Heart right ventricle (tissue), 16 donors: ENCODE results near the gene RFX2. TPM values are rescaled to one million over a fixed set of nuclear protein-coding genes. Genes with fewer than 3 reads are reported as not detected.

Experiments
- ATAC-seq, 8 donors: fragments of 200-7000 bp; cut with Tn5 transposase; one replicate each; pipeline ENCODE4 v1.9.1; 2020; ENCODE audit warnings: mild to moderate bottlenecking in 8 of 8, moderate library complexity in 8 of 8, moderate number of reproducible peaks in 1 of 8
- DNase-seq, 2 donors: peaks; one replicate each; pipeline ENCODE4 v3.0.0-alpha.2; 2020
- H3K27ac ChIP-seq, 10 donors: fragments of 200-600 bp; sonication (generic) in 2 of 10; one replicate each; pipeline versions ENCODE4 v1.5.0 to v1.8.0; 2020 to 2022; ENCODE audit warnings: mild to moderate bottlenecking in 3 of 10
- H3K27me3 ChIP-seq, 7 donors: fragments of 200-600 bp; one replicate each; pipeline ENCODE4 v1.8.0; 2021 to 2022; ENCODE audit warnings: mild to moderate bottlenecking in 2 of 7
- H3K36me3 ChIP-seq, 9 donors: fragments of 200-600 bp; sonication (generic) in 1 of 9; one replicate each; pipeline versions ENCODE4 v1.5.0 to v1.8.0; 2020 to 2022; ENCODE audit warnings: mild to moderate bottlenecking in 2 of 9
- H3K4me1 ChIP-seq, 9 donors: fragments of 200-600 bp; sonication (generic) in 1 of 9; one replicate each; pipeline versions ENCODE4 v1.5.0 to v1.8.0; 2020 to 2022; ENCODE audit warnings: mild to moderate bottlenecking in 4 of 9
- H3K4me3 ChIP-seq, 10 donors: fragments of 200-600 bp; sonication (generic) in 2 of 10; one replicate each; pipeline versions ENCODE4 v1.5.0 to v1.8.0; 2020 to 2022; ENCODE audit warnings: mild to moderate bottlenecking in 7 of 10, moderate library complexity in 2 of 10
- H3K9me3 ChIP-seq, 11 donors: fragments of 200-600 bp in 10 of 11; sonication (generic) in 2 of 11; one replicate each; pipeline versions ENCODE4 v1.5.0 to v1.8.0; 2013 to 2022; ENCODE audit warnings: mild to moderate bottlenecking in 2 of 11, control low read depth in 1 of 11, moderate library complexity in 1 of 11
- CTCF ChIP-seq, 9 donors: fragments of 200-600 bp; sonication (generic) in 2 of 9; IDR thresholded peaks; one replicate each; pipeline versions ENCODE4 v1.5.0 to v1.8.0; 2021 to 2022; ENCODE audit warnings: antibody characterized with exemption in 9 of 9, mild to moderate bottlenecking in 5 of 9, moderate library complexity in 1 of 9
- whole genome bisulfite sequencing, 2 donors: extraction: QIAGEN DNeasy Blood & Tissue Kit; methylation state at CpG; one replicate each; pipeline ENCODE4 v1.1.7; 2013; ENCODE audit warnings: inconsistent platforms in 1 of 2; 5-methylcytosine and 5-hydroxymethylcytosine counted together
- intact Hi-C, 10 donors: fragments of 100-400 bp; cut with DNase I; formaldehyde crosslinking; loops; one replicate each; pipeline versions ENCODE4 v1.11.1 to v1.14.2; 2022
- polyA plus RNA-seq, 2 donors: library from polyadenylated mRNA; stranded (reverse); fragments of 200-250 nt; gene quantifications; one replicate each; pipeline ENCODE4 v1.2.3, GENCODE V29; 2013
- total RNA-seq, 10 donors: library from RNA; stranded (reverse); fragmentation: NEBNext Ultra II Directional in 3 of 10; extraction: Animal tissue kit (Norgen Biotek cat#: 25700) in 3 of 10; gene quantifications; one replicate each; pipeline versions ENCODE4 v1.2.1 to v1.2.4, GENCODE V29; 2021 to 2023
- donor health status: Arrhythmogenic right ventricular cardiomyopathy.
- donor health status: ischemic (EF 13 %, LVEDD 7.1; RV severe dilation, severe dysfunction).
- donor health status: healthy with polysubstance abuse.
- donor health status: DM: no; HTN: yes; CAD: no.
- donor health status: DM: no; HTN: no; CAD: no.
- donor health status: ischemic (EF 25% LVEDD 6.9; RV normal size, moderate dysfunction).
- donor health status: ischemic (EF 25% LVEDD 5.7; RV mildly dilated, moderate dysfunction).
- donor health status: healthy.
- donor health status: DM: yes; HTN: yes; CAD: no.
- donor health status: Ischemic cardiomyopathy.
- donor health status: ischemic (EF 35%, LVEDD 5.7; RV mildly dilated, moderate dysfunction).
- donor health status: nonischemic (EF 11% LVEDD 7.7; RV severe dilation, severe dysfunction).
- donor health status: DM: yes; HTN: yes; CAD: no.
- donor health status: PGD.
- donor health status: ischemic (EF 29% LVEDD 5.4; RV normal size, mild dysfunction).
- donor health status: nonischemic (EF 23%, LVEDD 6.1; RV moderate dilation, normal function).

The RFX2 gene
- total and polyA plus RNA-seq, 12 donors = 4.2 to 17.4 (median 5.2) TPM

GRCh38 chr19:6138511-6138910 lies 28.2 kb upstream of the RFX2 start:
- Histone ChIP-seq H3K4me3 (no peak overlapping the region), H3K27ac (no peak overlapping the region), H3K27me3 (no peaks in the 10 kb centered on the region), H3K4me1 (no peaks in the 10 kb centered on the region), H3K36me3 (no peaks in the 10 kb centered on the region), H3K9me3 (no peaks in the 10 kb centered on the region)
- 45 to 49% methylated on average over 1 to 2 of the region's 2 CpGs for WGBS, 2 donors
- intact Hi-C loops = no loop called here
- ATAC-seq = no peak
- no peak for TF ChIP-seq CTCF (IDR thresholded peaks at IDR 0.05)
- no peak for DNase-seq

- Histone ChIP-seq H3K36me3 (no peaks in the 10 kb centered on the region), H3K27me3 (no peaks in the 10 kb centered on the region), H3K27ac (no peak overlapping the region), H3K9me3 (no peaks in the 10 kb centered on the region), H3K4me3 (no peak overlapping the region), H3K4me1 (no peaks in the 10 kb centered on the region)
- TF ChIP-seq CTCF (IDR thresholded peaks at IDR 0.05) = no peak
- ATAC-seq = no peak
- WGBS, 2 donors = 51 to 65% methylated on average over 7 of the region's 7 CpGs
- intact Hi-C loops = no loop called here
- DNase-seq = no peak
Observed at GRCh38 chr19:6138066-6138465, 27.8 kb upstream of the RFX2 start.

GRCh38 chr19:6133231-6133630 lies 22.9 kb upstream of the RFX2 start:
- intact Hi-C loops = no loop called here

GRCh38 chr19:6132482-6132881 lies 22.2 kb upstream of the RFX2 start:
- Histone ChIP-seq H3K36me3 (no peaks in the 10 kb centered on the region), H3K4me3 (no peak overlapping the region), H3K4me1 (no peaks in the 10 kb centered on the region), H3K27me3 (no peaks in the 10 kb centered on the region), H3K9me3 (peaks cover 0 to 9% (median 3%) of the 10 kb centered on the region in 11 donors), H3K27ac (no peak overlapping the region)
- 95 to 97% methylated on average over 4 of the region's 4 CpGs for WGBS, 2 donors
- DNase-seq (no peak), ATAC-seq (no peak)
- no peak for TF ChIP-seq CTCF (IDR thresholded peaks at IDR 0.05)
- intact Hi-C loops = no loop called here

More at GRCh38 chr19:6133231-6133630, 22.9 kb upstream of the RFX2 start:
- no peak overlapping the region for H3K27ac ChIP-seq
- no peaks in the 10 kb centered on the region for H3K36me3 ChIP-seq
- no peak for ATAC-seq
- H3K4me1 ChIP-seq = no peaks in the 10 kb centered on the region
- WGBS, 2 donors = 95 to 97% methylated on average over 5 of the region's 5 CpGs
- no peak for TF ChIP-seq CTCF (IDR thresholded peaks at IDR 0.05)
- H3K9me3 ChIP-seq = peaks cover 0 to 1% (median 0%) of the 10 kb centered on the region in 11 donors
- no peaks in the 10 kb centered on the region for H3K27me3 ChIP-seq
- no peak for DNase-seq
- no peak overlapping the region for H3K4me3 ChIP-seq
